ENCODE results near the gene C4A. TPM values are rescaled to one million over a fixed set of nuclear protein-coding genes. Genes with fewer than 3 reads are reported as not detected.

The C4A gene
- total and polyA plus RNA-seq, 2 of the 13 experiments (the other 11 are each of a cell fraction or from before 2014, with no cell fraction given) = 165 to 478 TPM

- no peak for TF ChIP-seq NAIF1 (CRISPR knock-in tag; IDR thresholded peaks at IDR 0.05; ENCODE audit: borderline replicate concordance)
- no peak for TF ChIP-seq ZNF569 (CRISPR knock-in tag; IDR thresholded peaks at IDR 0.05; ENCODE audit: borderline replicate concordance)
- no peak for TF ChIP-seq AHDC1 (CRISPR knock-in tag; IDR thresholded peaks at IDR 0.05; ENCODE audit: borderline replicate concordance)
- TF ChIP-seq ZNF777 (CRISPR knock-in tag; IDR thresholded peaks at IDR 0.05) = no peak
- TF ChIP-seq ETV6 (CRISPR knock-in tag; conservative IDR thresholded peaks at IDR 0.05) = no peak
- TF ChIP-seq MED1 (CRISPR knock-in tag; IDR thresholded peaks at IDR 0.05) = no peak
- TF ChIP-seq E2F2 (CRISPR knock-in tag; IDR thresholded peaks at IDR 0.05; ENCODE audit: borderline replicate concordance) = no peak
- no peak for TF ChIP-seq CCDC6 (CRISPR knock-in tag; IDR thresholded peaks at IDR 0.05)
- TF ChIP-seq SP140L (CRISPR knock-in tag; IDR thresholded peaks at IDR 0.05; ENCODE audit: borderline replicate concordance) = no peak
- no peak for TF ChIP-seq ZNF24 (IDR thresholded peaks at IDR 0.05)
- no peak for TF ChIP-seq MLX (CRISPR knock-in tag; IDR thresholded peaks at IDR 0.05)
- no peak for TF ChIP-seq GLMP (CRISPR knock-in tag; IDR thresholded peaks at IDR 0.05; ENCODE audit: borderline replicate concordance)
- TF ChIP-seq POLR2AphosphoS2 (IDR thresholded peaks at IDR 0.05; ENCODE audit: low read depth, low read length) = no peak
- peak in 1 of 2 experiments; percentile 31; a peak in 1 of 4 replicates for TF ChIP-seq NR2F1 (CRISPR knock-in tag; IDR thresholded peaks at IDR 0.05)
- TF ChIP-seq ATF6 (CRISPR knock-in tag; conservative IDR thresholded peaks at IDR 0.05) = no peak
- TF ChIP-seq ZNF616 (CRISPR knock-in tag; IDR thresholded peaks at IDR 0.05; ENCODE audit: low read depth) = no peak
- 0 out of 2 replicates have a peak, but pooled peaks have one; percentile 19 for TF ChIP-seq RXRA (CRISPR knock-in tag; IDR thresholded peaks at IDR 0.05)
- TF ChIP-seq ZNF256 (CRISPR knock-in tag; conservative IDR thresholded peaks at IDR 0.05) = no peak
- TF ChIP-seq SP2 (CRISPR knock-in tag; IDR thresholded peaks at IDR 0.05) = no peak
- TF ChIP-seq CENPBD1 (CRISPR knock-in tag; IDR thresholded peaks at IDR 0.05; ENCODE audit: borderline replicate concordance, low read depth) = no peak
Measured at GRCh38 chr6:32047084-32047478, 65.2 kb downstream of the C4A start (continued).

All from HepG2 (cell line).